Fibroblast of pulmonary artery (primary cell): ENCODE data around the gene ATF3.
A peak's percentile ranks its signal among the peaks of the same experiment; 100 is the strongest.

Experiments used
- DNase-seq: peaks from one replicate; pipeline ENCODE4 v3.0.0-alpha.2; 2010; ENCODE audit warnings: low read depth
- H3K4me3 ChIP-seq: replicated peaks from 2 replicates; pipeline ENCODE4 v1.5.1; 2011; ENCODE audit warnings: low read depth, mild to moderate bottlenecking, control low read depth, low read length, moderate library complexity
- TF ChIP-seq, protein P1 (sequence below): IDR thresholded peaks from 2 replicates; pipeline ENCODE4 v1.5.1; 2011; ENCODE audit warnings: mild to moderate bottlenecking, control low read depth, low read length, inconsistent platforms; ENCODE audit errors: missing control alignments

The ATF3 gene

DNA sequence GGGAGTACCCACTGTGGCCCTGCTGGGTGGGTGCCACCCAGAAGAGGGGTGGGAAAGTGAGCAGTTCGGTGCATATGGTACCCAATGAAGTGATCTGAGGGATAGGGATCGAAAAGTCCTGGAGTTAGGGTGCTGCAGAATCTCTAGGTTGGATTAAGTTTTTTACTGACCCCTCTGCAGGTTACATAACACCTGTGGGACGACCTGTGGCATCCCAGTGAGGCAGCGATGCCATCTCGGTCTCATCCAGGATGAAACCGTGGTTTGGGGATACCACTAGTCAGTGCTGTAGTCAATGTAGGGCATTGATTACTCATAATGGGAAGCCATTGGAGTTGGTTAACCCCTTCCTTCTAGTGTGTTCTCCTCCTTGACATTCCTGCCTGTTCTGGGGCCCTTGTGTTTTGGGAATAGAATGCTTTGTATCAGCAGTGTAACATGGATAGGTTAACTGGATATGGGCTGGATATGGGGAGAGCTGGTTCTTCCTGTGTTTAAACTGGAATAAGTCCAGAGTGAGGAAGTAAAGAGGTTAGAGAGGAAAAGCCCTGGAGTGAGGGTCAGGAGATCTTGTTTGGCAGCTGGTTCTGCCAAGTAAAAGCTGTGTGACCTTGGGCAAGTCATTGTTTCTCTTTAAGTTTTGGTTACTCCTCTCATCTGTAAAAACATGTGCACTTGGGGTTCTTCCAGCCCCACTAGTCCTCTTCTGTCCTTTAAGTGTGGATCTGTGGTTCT is 42.8 kb upstream of the ATF3 start:
- TF ChIP-seq, protein P1, sequence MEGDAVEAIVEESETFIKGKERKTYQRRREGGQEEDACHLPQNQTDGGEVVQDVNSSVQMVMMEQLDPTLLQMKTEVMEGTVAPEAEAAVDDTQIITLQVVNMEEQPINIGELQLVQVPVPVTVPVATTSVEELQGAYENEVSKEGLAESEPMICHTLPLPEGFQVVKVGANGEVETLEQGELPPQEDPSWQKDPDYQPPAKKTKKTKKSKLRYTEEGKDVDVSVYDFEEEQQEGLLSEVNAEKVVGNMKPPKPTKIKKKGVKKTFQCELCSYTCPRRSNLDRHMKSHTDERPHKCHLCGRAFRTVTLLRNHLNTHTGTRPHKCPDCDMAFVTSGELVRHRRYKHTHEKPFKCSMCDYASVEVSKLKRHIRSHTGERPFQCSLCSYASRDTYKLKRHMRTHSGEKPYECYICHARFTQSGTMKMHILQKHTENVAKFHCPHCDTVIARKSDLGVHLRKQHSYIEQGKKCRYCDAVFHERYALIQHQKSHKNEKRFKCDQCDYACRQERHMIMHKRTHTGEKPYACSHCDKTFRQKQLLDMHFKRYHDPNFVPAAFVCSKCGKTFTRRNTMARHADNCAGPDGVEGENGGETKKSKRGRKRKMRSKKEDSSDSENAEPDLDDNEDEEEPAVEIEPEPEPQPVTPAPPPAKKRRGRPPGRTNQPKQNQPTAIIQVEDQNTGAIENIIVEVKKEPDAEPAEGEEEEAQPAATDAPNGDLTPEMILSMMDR, result no peak
- DNase-seq, result no peak
- H3K4me3 ChIP-seq, result no peak overlapping the region

DNA sequence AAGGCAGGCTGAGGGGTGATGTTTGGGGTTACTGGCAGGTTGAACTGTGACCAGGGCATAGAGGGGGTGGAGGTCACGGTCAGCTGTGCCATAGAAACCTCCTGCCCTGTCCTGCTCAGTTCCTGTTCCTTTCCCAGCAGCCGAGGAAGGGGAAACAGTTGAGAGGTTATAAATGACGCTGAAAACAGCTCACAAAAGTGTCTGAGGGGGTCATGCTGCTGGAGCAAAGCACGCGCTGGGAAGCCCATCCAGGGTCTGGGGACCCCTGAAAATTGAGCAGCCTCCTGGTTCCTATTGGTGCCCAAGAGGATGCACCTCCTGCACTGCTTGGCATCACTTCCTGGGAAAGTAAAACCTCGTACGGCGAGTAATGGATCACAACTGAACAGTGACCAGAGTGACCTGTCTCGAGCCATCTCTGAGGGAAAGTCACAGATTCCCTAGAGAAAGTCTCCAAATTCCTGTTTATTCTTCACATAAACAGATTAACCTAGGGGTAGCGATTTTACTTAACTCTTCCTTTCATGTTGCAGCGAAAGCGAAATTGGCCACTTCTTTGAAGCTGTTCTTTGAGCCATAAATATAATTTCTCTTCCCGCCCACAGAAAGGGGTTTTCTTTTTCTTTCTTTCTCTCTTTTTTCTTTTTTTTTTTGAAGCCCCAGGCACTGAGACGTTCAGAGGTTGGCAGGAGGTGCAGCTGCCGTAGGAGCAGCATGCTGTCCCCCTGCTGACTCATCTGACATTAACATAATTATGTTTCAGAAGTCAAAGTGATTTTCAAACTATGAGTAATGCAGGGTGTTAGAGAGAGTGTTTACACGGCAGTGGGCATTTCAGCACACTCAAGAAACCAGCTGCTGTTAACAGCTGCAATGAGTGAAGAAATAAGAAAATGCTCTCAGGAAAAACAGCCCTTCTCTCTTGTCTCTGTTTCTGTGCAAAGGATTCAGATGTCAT is 41.8 kb upstream of the ATF3 start:
- TF ChIP-seq, protein P1, result no peak
- H3K4me3 ChIP-seq, result peak overlapping the region; percentile 53
- DNase-seq, result peak; percentile 57

DNA sequence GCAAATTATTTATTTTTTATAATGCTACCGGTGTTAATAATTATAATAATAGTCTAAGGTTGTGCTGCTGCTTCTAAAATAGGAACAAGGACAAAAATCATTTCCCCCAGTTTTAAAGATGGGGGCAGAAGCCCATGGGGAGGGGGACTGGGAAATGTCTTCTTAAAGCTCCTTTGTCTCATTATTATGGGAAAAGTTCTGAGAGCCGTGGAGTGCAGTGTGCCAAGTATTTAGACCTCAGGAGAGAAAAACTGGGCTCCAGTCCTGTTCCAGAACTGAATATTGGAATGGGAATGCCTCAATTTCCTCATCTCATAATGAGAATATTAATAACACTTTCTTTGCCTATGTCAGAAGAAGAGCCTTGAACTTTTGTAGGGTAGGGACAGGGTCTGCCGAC is 40.9 kb upstream of the ATF3 start:
- no peak for DNase-seq
- H3K4me3 ChIP-seq, result no peak overlapping the region
- TF ChIP-seq, protein P1, result no peak

DNA sequence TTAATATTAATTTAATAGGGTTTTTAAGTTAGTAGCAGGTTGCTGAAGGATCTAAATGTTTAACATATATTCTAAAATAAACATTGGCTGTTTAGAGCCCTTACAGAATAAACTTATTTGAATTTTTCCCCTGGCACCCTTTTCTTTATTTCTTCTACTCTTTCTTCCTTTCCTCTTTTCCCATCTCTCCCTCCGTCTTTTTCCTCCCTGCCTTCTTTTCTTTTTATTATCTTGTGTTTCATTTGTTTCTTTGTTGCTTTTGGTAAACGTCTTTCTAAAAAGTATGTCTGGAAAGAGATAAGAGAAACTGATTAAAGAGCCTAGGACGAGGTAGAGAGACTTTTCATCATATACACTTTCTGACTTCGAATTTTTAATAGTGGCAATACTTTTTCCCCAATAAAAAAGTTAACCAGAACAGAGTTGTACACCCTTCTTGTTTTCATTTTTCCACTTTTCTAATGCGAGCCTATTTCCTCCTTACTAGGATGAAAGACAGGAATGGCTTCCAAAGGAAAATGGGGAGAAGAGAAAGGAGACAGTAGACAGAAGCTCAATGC is 39.5 kb upstream of the ATF3 start:
- TF ChIP-seq, protein P1, result no peak
- no peak overlapping the region for H3K4me3 ChIP-seq
- DNase-seq, result no peak

DNA sequence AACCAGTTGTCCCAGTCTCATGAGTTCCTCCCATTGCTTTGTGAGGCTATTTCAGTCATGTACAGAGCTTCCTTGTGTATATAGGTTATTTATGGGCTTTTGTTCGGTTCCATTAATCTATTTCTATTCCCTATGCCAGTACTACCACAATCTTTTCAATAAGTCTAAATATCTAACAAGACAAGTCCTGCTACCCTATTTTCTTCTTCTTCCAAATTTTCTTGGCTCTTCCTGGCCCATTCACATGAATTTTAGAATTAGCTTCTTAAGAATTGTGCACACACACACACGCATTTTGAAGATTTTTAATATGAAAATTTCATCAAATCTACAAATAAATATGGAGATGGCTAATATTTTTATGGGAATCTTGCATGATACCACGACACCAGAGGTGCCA is 33.8 kb upstream of the ATF3 start:
- no peak for DNase-seq

DNA sequence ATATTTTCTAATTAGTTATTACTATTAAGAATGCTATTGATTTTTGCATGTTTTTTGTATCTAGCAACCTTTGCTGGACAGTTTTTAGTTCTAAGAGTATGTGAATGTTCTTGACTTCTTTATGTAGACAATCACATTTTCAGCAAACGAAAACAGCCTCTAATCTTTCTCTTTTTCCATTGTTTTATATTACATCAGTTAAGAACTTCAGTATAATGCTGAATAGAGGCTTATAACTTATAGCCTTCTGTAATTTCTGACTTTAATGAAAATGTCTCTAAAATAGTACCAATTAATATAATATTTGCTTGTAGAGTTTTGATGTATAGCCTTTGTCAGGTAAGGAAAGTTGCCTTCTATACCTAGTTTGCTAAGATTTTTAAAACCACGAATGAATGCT is 33.2 kb upstream of the ATF3 start:
- H3K4me3 ChIP-seq, result no peak overlapping the region
- DNase-seq, result no peak
- TF ChIP-seq, protein P1, result no peak

More for the DNA sequence above, 33.8 kb upstream of the ATF3 start:
- TF ChIP-seq, protein P1, result no peak
- no peak overlapping the region for H3K4me3 ChIP-seq
